MCF 10A (cell line): ENCODE measurements around the gene UBE3C. TPM values are rescaled to one million over a fixed set of nuclear protein-coding genes. Genes with fewer than 3 reads are reported as not detected.
"Not testable (repeated sequence)": the region's sequence is repeated elsewhere in the genome, so short reads cannot be mapped to it uniquely, and the experiment has no call there.

ENCODE experiments used
- BruUV-seq: library from RNA; stranded (reverse); fragments of 400-500 nt; replicated peaks from 2 replicates; lab custom pipeline; 2021; lab: Mats Ljungman, UMichigan
- CTCF ChIA-PET: fragments of 300-600 bp; sonication (Branson Sonifier 250); formaldehyde crosslinking; extraction: SDS; loops from one replicate; lab custom pipeline; 2021; ENCODE audit warnings: antibody characterized with exemption, inconsistent platforms; lab: Yijun Ruan, JAX
- POLR2A ChIA-PET: fragments of 300-600, 350-650 bp; sonication (Branson Sonifier 250); formaldehyde crosslinking; extraction: SDS; loops from one replicate; lab custom pipeline; 2020; ENCODE audit warnings: antibody characterized with exemption, inconsistent platforms; lab: Yijun Ruan, JAX
- DNase-seq: peaks from one replicate; pipeline ENCODE4 v3.0.0-alpha.2; 2018; ENCODE audit not compliant: unreplicated experiment
- H3K27ac Mint-ChIP-seq: one replicate; pipeline ENCODE4 v1.8.0; 2022; ENCODE audit warnings: mild to moderate bottlenecking, low read depth, mixed read lengths; ENCODE audit not compliant: unreplicated experiment
- H3K27me3 Mint-ChIP-seq: one replicate; pipeline ENCODE4 v1.8.0; 2022; ENCODE audit warnings: mixed read lengths; ENCODE audit not compliant: insufficient read depth, unreplicated experiment
- H3K36me3 Mint-ChIP-seq: one replicate; pipeline ENCODE4 v1.8.0; 2022; ENCODE audit warnings: mild to moderate bottlenecking, moderate library complexity, mixed read lengths; ENCODE audit not compliant: insufficient read depth, unreplicated experiment
- H3K4me1 Mint-ChIP-seq: one replicate; pipeline ENCODE4 v1.8.0; 2022; ENCODE audit warnings: mixed read lengths; ENCODE audit not compliant: insufficient read depth, unreplicated experiment
- H3K4me3 Mint-ChIP-seq: one replicate; pipeline ENCODE4 v1.8.0; 2022; ENCODE audit warnings: mild to moderate bottlenecking, moderate library complexity, mixed read lengths; ENCODE audit not compliant: unreplicated experiment
- H3K9me3 Mint-ChIP-seq: one replicate; pipeline ENCODE4 v1.8.0; 2022; ENCODE audit warnings: mixed read lengths; ENCODE audit not compliant: unreplicated experiment
- CTCF ChIP-seq: fragments of 200-600 bp; IDR thresholded peaks from one replicate; pipeline ENCODE4 v1.8.0; 2022; ENCODE audit warnings: antibody characterized with exemption, mild to moderate bottlenecking; ENCODE audit not compliant: unreplicated experiment
- intact Hi-C: fragments of 100-400 bp; cut with micrococcal nuclease; formaldehyde crosslinking; loops from 2 replicates; pipeline ENCODE4 v1.14.1; 2022
- total RNA-seq: library from RNA; stranded (reverse); gene quantifications from 2 replicates; pipeline ENCODE4 v1.2.3, GENCODE V29; 2022

Gene UBE3C
- total RNA-seq, 1 experiment from 2014 or later = 72.8 TPM

- Mint-ChIP-seq H3K4me3 (no peak overlapping the region), H3K4me1 (peaks cover 23% of the 10 kb centered on the region), H3K27me3 (no peaks in the 10 kb centered on the region), H3K9me3 (no peaks in the 10 kb centered on the region), H3K36me3 (peaks cover 51% of the 10 kb centered on the region), H3K27ac (peak overlapping the region; percentile 86)
- DNase-seq = peak; percentile 97
- POLR2A ChIA-PET = interaction anchor here (0.6 to 1.8 kb wide), 12 partner anchors 9 to 322 kb away, joined by 3 to 14 read pairs (median 4); partner anchors contain the start of genes DNAJB6 and NOM1
- CTCF ChIA-PET = interaction anchor here (0.6 to 4.0 kb wide), 11 partner anchors 14 to 1456 kb away, joined by 3 to 19 read pairs (median 3); no protein-coding TSS in a partner anchor
- intact Hi-C loops = loop anchor here (1.0 kb wide), 1 partner anchor 68 kb away; no protein-coding TSS in a partner anchor
- BruUV-seq = no TSS peak
- no peak for TF ChIP-seq CTCF
Measured at GRCh38 chr7:157271991-157272324, 133.2 kb downstream of the UBE3C start.

GRCh38 chr7:157272351-157273207, 133.9 kb downstream of the UBE3C start:
- CTCF ChIA-PET = interaction anchor here (0.6 to 4.0 kb wide), 13 partner anchors 7 to 1580 kb away, joined by 3 to 19 read pairs (median 4); no protein-coding TSS in a partner anchor
- peaks cover 49% of the 10 kb centered on the region for H3K36me3 Mint-ChIP-seq
- H3K27ac Mint-ChIP-seq = peak overlapping the region; percentile 86
- BruUV-seq = TSS peak; percentile 4
- no peak for TF ChIP-seq CTCF
- no peak for DNase-seq
- no peaks in the 10 kb centered on the region for H3K27me3 Mint-ChIP-seq
- H3K4me1 Mint-ChIP-seq = peaks cover 23% of the 10 kb centered on the region
- intact Hi-C loops = loop anchor here (1.0 kb wide), 1 partner anchor 68 kb away; no protein-coding TSS in a partner anchor
- peak overlapping the region; percentile 10 for H3K4me3 Mint-ChIP-seq
- no peaks in the 10 kb centered on the region for H3K9me3 Mint-ChIP-seq
- POLR2A ChIA-PET = interaction anchor here (0.6 to 1.8 kb wide), 10 partner anchors 9 to 323 kb away, joined by 3 to 10 read pairs (median 4); partner anchors contain the start of genes DNAJB6 and NOM1

- H3K4me1 Mint-ChIP-seq = peaks cover 23% of the 10 kb centered on the region
- ChIA-PET CTCF (interaction anchor here (0.6 to 4.0 kb wide), 20 partner anchors 8 to 1579 kb away, joined by 3 to 19 read pairs (median 4); no protein-coding TSS in a partner anchor), POLR2A (interaction anchor here (0.6 to 1.9 kb wide), 5 partner anchors 8 to 80 kb away, joined by 3 to 10 read pairs (median 5); no protein-coding TSS in a partner anchor)
- H3K9me3 Mint-ChIP-seq = no peaks in the 10 kb centered on the region
- peak overlapping the region; percentile 86 for H3K27ac Mint-ChIP-seq
- no TSS peak for BruUV-seq
- peak; percentile 67 for DNase-seq
- H3K27me3 Mint-ChIP-seq = no peaks in the 10 kb centered on the region
- intact Hi-C loops = no loop called here
- TF ChIP-seq CTCF = peak; percentile 95
- peak overlapping the region; percentile 10 for H3K4me3 Mint-ChIP-seq
- H3K36me3 Mint-ChIP-seq = peaks cover 42% of the 10 kb centered on the region
Measured at GRCh38 chr7:157273208-157274093, 134.7 kb downstream of the UBE3C start.

GRCh38 chr7:157274094-157274634, 135.4 kb downstream of the UBE3C start:
- DNase-seq, intact Hi-C loops, BruUV-seq, H3K27me3 Mint-ChIP-seq, H3K4me3 Mint-ChIP-seq, H3K27ac Mint-ChIP-seq, H3K9me3 Mint-ChIP-seq: not testable (repeated sequence)
- ChIA-PET POLR2A (interaction anchor here (0.8 to 1.9 kb wide), 2 partner anchors 25 to 65 kb away, joined by 3 to 9 read pairs; no protein-coding TSS in a partner anchor), CTCF (interaction anchor here (0.6 to 4.0 kb wide), 19 partner anchors 8 to 483 kb away, joined by 3 to 19 read pairs (median 4); no protein-coding TSS in a partner anchor)
- H3K36me3 Mint-ChIP-seq = peaks cover 35% of the 10 kb centered on the region
- peaks cover 23% of the 10 kb centered on the region for H3K4me1 Mint-ChIP-seq
